ENCODE data around the gene PPFIA4.
A peak's percentile ranks its signal among the peaks of the same experiment; 100 is the strongest.
"Not testable (repeated sequence)": the region's sequence is repeated elsewhere in the genome, so short reads cannot be mapped to it uniquely, and the experiment has no call there.

Gene PPFIA4

GRCh38 chr1:203017061-203017460, 9.2 kb upstream of the PPFIA4 start:
- no peak for DNase-seq (ENCODE audit: low read depth in 3 of 3)

GRCh38 chr1:203017692-203018091, 8.6 kb upstream of the PPFIA4 start:
- DNase-seq (ENCODE audit: low read depth in 3 of 3) = no peak

GRCh38 chr1:203022855-203023254, 3.4 kb upstream of the PPFIA4 start:
- not testable (repeated sequence) for DNase-seq (ENCODE audit: low read depth in 3 of 3)

GRCh38 chr1:203025686-203026030, 633 bp upstream of the PPFIA4 start:
- DNase-seq (ENCODE audit: low read depth in 3 of 3) = no peak

GRCh38 chr1:203026666-203027663, 674 bp downstream of the PPFIA4 start:
- DNase-seq (ENCODE audit: low read depth in 3 of 3) = no peak

GRCh38 chr1:203028067-203028783, 1.9 kb downstream of the PPFIA4 start:
- no peak for DNase-seq (ENCODE audit: low read depth in 3 of 3)

- no peak for DNase-seq (ENCODE audit: low read depth in 3 of 3)
These were observed 2.7 kb downstream of the PPFIA4 start for GRCh38 chr1:203028784-203029553.

- DNase-seq (ENCODE audit: low read depth in 3 of 3) = no peak
These were observed 5.2 kb downstream of the PPFIA4 start for GRCh38 chr1:203031467-203031866.

GRCh38 chr1:203033287-203033686, 7.0 kb downstream of the PPFIA4 start:
- DNase-seq (ENCODE audit: low read depth in 3 of 3) = no peak

- DNase-seq (ENCODE audit: low read depth in 3 of 3) = no peak
These were observed 7.6 kb downstream of the PPFIA4 start for GRCh38 chr1:203033917-203034316.

GRCh38 chr1:203034422-203035110, 8.3 kb downstream of the PPFIA4 start:
- DNase-seq (ENCODE audit: low read depth in 3 of 3) = no peak

- no peak for DNase-seq (ENCODE audit: low read depth in 3 of 3)
These were observed 9.1 kb downstream of the PPFIA4 start for GRCh38 chr1:203035111-203036000.

- DNase-seq (ENCODE audit: low read depth in 3 of 3) = no peak
These were observed 9.8 kb downstream of the PPFIA4 start for GRCh38 chr1:203036135-203036534.

- no peak for DNase-seq (ENCODE audit: low read depth in 3 of 3)
These were observed 10.2 kb downstream of the PPFIA4 start for GRCh38 chr1:203036537-203036936.

- DNase-seq (ENCODE audit: low read depth in 3 of 3) = no peak
These were observed 11.4 kb downstream of the PPFIA4 start for GRCh38 chr1:203037509-203038190.

GRCh38 chr1:203038217-203038741, 12.0 kb downstream of the PPFIA4 start:
- DNase-seq (ENCODE audit: low read depth in 3 of 3) = no peak

- DNase-seq (ENCODE audit: low read depth in 3 of 3) = peak; percentile 36 to 64 (median 36)
These were observed 12.8 kb downstream of the PPFIA4 start for GRCh38 chr1:203038891-203039608.

- DNase-seq (ENCODE audit: low read depth in 3 of 3) = no peak
These were observed 13.6 kb downstream of the PPFIA4 start for GRCh38 chr1:203039609-203040512.

Measured in stimulated activated CD4-positive, alpha-beta T cell treated with anti-CD3 and anti-CD28 coated beads, TNF-alpha, amount 100 ng/mL, for 24 hours (primary cell).